ENCODE data around the gene AGPAT4.

DNA sequence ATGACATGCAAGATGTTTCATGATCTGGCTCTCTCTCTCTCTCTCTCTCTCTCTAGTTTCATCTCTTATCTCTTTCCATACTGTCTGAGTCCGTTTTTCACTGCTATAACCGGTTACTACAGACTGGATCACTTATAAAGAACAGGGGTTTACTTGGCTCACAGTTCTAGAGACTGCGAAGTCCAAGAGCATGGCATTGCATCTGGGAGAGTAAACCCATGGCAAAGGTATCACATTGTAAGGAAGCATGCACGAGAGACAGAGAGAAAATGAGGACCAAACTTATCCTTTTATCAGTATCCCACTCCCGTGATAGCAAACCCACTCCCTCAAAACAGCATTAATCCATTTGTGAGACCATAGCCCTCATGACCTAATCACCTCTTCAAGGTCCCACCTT, 7.2 kb upstream of the AGPAT4 start:
- TF ChIP-seq, protein P1, sequence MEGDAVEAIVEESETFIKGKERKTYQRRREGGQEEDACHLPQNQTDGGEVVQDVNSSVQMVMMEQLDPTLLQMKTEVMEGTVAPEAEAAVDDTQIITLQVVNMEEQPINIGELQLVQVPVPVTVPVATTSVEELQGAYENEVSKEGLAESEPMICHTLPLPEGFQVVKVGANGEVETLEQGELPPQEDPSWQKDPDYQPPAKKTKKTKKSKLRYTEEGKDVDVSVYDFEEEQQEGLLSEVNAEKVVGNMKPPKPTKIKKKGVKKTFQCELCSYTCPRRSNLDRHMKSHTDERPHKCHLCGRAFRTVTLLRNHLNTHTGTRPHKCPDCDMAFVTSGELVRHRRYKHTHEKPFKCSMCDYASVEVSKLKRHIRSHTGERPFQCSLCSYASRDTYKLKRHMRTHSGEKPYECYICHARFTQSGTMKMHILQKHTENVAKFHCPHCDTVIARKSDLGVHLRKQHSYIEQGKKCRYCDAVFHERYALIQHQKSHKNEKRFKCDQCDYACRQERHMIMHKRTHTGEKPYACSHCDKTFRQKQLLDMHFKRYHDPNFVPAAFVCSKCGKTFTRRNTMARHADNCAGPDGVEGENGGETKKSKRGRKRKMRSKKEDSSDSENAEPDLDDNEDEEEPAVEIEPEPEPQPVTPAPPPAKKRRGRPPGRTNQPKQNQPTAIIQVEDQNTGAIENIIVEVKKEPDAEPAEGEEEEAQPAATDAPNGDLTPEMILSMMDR (IDR thresholded peaks at IDR 0.05) = no peak
- no peak for TF ChIP-seq POLR2A (IDR thresholded peaks at IDR 0.05)

All from testis (tissue), 2 donors.